Brain microvascular endothelial cell (primary cell): Measurements from ENCODE around the gene FAM76B.
"Not testable (repeated sequence)": the region's sequence is repeated elsewhere in the genome, so short reads cannot be mapped to it uniquely, and the experiment has no call there.

ENCODE experiments used
- DNase-seq: peaks from one replicate; pipeline ENCODE4 v3.0.0-alpha.2; 2020
- H3K27ac ChIP-seq: fragments of 250-450 bp; sonication (Bioruptor Pico); 2 replicates; pipeline ENCODE4 v1.5.1; 2020; ENCODE audit warnings: mild to moderate bottlenecking, moderate library complexity
- H3K27me3 ChIP-seq: fragments of 250-450 bp; sonication (Bioruptor Pico); replicated peaks from 2 replicates; pipeline ENCODE4 v1.5.1; 2020; ENCODE audit warnings: mild to moderate bottlenecking
- H3K36me3 ChIP-seq: fragments of 250-450 bp; sonication (Bioruptor Pico); replicated peaks from 2 replicates; pipeline ENCODE4 v1.5.1; 2020; ENCODE audit warnings: mild to moderate bottlenecking
- H3K4me3 ChIP-seq: 2 replicates; pipeline ENCODE4 v1.5.1; 2011; ENCODE audit warnings: low read depth, mild to moderate bottlenecking, control low read depth, low read length, moderate library complexity
- CTCF ChIP-seq: IDR thresholded peaks from 2 replicates; pipeline ENCODE4 v1.5.1; 2011; ENCODE audit warnings: low read depth, mild to moderate bottlenecking, moderate library complexity, low read length, control low read depth, inconsistent platforms; ENCODE audit errors: missing control alignments
- in situ Hi-C: cut with HindIII; loops from 2 replicates; pipeline ENCODE4 v1.10.0; 2017; ENCODE audit warnings: low sequenced_read_pairs, low pct_ligation_motif_present

FAM76B gene

GRCh38 chr11:95831198-95831883 lies 41.8 kb upstream of the FAM76B start:
- in situ Hi-C loops: no loop called here
- Histone ChIP-seq H3K27ac (peak overlapping the region; percentile 43), H3K4me3 (no peak overlapping the region), H3K36me3 (peaks cover 22% of the 10 kb centered on the region), H3K27me3 (no peaks in the 10 kb centered on the region)
- DNase-seq: peak; percentile 31
- TF ChIP-seq CTCF: no peak

- Histone ChIP-seq H3K4me3 (no peak overlapping the region), H3K27me3 (no peaks in the 10 kb centered on the region), H3K27ac (no peak overlapping the region), H3K36me3 (peaks cover 9% of the 10 kb centered on the region)
- DNase-seq: peak; percentile 31
- in situ Hi-C loops: no loop called here
- TF ChIP-seq CTCF: no peak
Measured at GRCh38 chr11:95829580-95830259, 40.1 kb upstream of the FAM76B start.

- Histone ChIP-seq H3K27ac (no peak overlapping the region), H3K27me3 (no peaks in the 10 kb centered on the region), H3K4me3 (no peak overlapping the region), H3K36me3 (peaks cover 5% of the 10 kb centered on the region)
- no peak for TF ChIP-seq CTCF
- no peak for DNase-seq
- in situ Hi-C loops: no loop called here
Measured at GRCh38 chr11:95827696-95828095, 38.1 kb upstream of the FAM76B start.

- no peak overlapping the region for H3K27ac ChIP-seq
- DNase-seq: no peak
- no peak for TF ChIP-seq CTCF
- in situ Hi-C loops: no loop called here
- no peaks in the 10 kb centered on the region for H3K36me3 ChIP-seq
- H3K4me3 ChIP-seq: no peak overlapping the region
- no peaks in the 10 kb centered on the region for H3K27me3 ChIP-seq
Measured at GRCh38 chr11:95821640-95822039, 32.1 kb upstream of the FAM76B start.

GRCh38 chr11:95816037-95816436 lies 26.5 kb upstream of the FAM76B start:
- H3K27ac ChIP-seq: no peak overlapping the region
- no peaks in the 10 kb centered on the region for H3K27me3 ChIP-seq
- TF ChIP-seq CTCF: no peak
- no peak overlapping the region for H3K4me3 ChIP-seq
- DNase-seq: no peak
- H3K36me3 ChIP-seq: no peaks in the 10 kb centered on the region
- in situ Hi-C loops: no loop called here

GRCh38 chr11:95811052-95811451 lies 21.5 kb upstream of the FAM76B start:
- H3K27me3 ChIP-seq, in situ Hi-C loops, H3K27ac ChIP-seq, H3K36me3 ChIP-seq, DNase-seq, H3K4me3 ChIP-seq: not testable (repeated sequence)

GRCh38 chr11:95806464-95806863 lies 16.9 kb upstream of the FAM76B start:
- in situ Hi-C loops, H3K4me3 ChIP-seq, H3K27ac ChIP-seq, DNase-seq, H3K27me3 ChIP-seq, H3K36me3 ChIP-seq: not testable (repeated sequence)
